Measurements from ENCODE around the gene GRWD1. TPM values are rescaled to one million over a fixed set of nuclear protein-coding genes. Genes with fewer than 3 reads are reported as not detected.
A peak's percentile ranks its signal among the peaks of the same experiment; 100 is the strongest.

Gene GRWD1
- total RNA-seq, 1 donor from 2014 or later = 8.3 TPM

DNA sequence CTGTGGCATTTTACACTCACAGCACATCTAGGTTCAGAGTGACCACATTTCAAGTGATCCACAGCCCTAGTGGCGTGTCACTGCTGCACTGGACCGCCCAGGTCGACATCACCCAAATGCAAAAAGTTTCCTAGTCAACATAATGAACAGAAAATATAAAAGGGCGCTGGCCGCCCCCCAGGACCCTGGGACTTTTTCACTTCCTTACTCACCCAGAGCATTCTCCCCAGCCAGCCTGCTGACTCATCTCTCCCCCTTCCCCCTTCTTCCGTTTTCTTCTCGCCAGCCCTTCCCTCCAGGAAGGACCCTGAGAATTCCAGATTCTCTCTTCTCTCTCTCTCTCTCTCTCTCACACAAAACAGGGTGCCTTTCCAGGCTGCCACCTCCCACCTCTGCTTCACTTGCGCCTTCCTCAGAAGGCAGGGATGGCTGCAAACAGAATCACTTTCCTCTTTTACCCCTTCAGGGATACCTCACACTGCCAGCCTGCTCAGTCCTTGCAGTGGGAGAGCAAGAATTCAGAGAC is 21.0 kb upstream of the GRWD1 start:
- DNase-seq = no peak

DNA sequence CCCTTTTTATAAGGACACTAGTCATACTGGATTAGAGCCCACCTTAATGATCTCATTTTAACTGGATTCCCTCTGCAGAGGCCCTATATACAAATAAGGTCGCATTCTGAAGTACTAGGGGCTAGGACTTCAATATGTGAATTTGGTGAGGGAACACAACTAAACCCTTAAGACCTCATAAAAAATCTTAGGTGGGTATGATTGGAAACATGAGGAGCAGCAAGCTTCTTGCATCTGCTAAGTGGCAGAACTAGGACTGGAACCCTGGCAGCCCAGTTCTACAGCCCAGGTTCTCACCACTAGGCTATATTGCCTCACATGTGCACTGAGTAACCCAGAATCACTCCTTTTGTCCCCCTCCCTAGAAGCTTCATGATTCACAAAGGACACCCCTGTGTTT is 17.1 kb upstream of the GRWD1 start:
- DNase-seq = no peak

DNA sequence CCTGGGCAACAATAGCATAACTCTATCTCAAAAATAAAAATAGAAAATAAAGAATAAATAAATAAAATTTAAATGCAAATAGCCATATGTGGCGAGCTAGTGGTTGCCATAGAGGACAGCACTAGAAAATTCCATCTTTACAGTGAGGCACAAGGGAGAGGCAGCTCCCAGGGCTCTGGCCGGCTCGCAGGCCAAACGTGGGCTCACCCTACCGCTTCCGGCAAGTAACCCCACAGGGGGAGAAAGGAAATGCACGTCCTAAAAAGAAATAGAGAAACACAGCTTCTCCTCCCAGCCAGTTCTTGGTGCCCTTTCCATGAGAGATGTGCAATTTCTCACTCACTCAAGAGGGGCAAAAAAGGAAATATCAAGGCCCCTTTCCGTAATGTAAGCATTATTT is 12.4 kb upstream of the GRWD1 start:
- no peak for DNase-seq

DNA sequence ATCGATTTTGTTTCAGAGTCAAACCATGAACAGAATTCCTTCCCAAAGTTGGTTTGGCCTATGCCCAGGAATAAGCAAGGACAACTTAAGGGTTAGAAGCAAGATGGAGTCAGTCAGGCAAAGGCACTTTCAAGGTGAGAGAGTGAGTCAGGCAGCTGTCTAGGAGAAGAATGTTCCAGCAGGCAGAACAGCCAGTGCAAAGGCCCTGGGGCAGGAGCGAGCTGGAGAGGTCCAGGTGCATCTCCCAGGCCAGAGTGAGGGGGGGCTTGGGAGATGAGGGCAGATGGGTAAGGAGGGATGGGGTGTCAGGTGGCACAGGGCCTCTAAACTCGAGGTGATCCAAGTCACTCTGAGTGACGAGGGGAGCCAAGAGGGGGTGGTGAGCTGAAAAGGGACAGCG is 9.2 kb upstream of the GRWD1 start:
- no peak for DNase-seq

DNA sequence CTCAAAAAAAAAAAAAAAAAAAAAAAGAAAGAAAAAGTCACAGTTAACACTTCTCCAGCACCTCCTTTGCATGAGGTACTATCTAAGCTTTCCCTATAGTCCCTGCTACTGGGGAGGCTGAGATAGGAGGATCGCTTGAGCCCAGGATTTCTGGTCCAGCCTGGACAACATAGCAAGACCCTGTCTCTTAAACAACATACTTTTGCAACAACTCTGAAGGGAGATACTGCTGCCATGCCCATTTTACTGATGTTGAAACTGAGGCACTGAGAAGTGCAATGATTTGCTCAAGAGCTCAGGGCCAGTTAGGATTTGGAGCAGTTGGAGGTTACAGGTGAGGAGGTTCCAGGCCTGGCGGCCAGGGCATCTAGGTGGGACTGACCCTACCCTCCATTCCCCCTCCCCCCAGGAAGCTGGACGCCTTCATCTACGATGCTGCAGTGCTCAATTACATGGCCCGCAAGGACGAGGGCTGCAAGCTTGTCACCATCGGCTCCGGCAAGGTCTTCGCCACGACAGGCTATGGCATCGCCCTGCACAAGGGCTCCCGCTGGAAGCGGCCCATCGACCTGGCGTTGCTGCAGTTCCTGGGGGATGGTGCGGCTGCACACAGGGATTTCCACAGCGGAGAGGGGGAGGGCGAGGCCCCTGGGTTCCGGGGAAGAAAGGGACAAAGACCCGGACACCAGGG is 4.3 kb upstream of the GRWD1 start:
- no peak for DNase-seq

DNA sequence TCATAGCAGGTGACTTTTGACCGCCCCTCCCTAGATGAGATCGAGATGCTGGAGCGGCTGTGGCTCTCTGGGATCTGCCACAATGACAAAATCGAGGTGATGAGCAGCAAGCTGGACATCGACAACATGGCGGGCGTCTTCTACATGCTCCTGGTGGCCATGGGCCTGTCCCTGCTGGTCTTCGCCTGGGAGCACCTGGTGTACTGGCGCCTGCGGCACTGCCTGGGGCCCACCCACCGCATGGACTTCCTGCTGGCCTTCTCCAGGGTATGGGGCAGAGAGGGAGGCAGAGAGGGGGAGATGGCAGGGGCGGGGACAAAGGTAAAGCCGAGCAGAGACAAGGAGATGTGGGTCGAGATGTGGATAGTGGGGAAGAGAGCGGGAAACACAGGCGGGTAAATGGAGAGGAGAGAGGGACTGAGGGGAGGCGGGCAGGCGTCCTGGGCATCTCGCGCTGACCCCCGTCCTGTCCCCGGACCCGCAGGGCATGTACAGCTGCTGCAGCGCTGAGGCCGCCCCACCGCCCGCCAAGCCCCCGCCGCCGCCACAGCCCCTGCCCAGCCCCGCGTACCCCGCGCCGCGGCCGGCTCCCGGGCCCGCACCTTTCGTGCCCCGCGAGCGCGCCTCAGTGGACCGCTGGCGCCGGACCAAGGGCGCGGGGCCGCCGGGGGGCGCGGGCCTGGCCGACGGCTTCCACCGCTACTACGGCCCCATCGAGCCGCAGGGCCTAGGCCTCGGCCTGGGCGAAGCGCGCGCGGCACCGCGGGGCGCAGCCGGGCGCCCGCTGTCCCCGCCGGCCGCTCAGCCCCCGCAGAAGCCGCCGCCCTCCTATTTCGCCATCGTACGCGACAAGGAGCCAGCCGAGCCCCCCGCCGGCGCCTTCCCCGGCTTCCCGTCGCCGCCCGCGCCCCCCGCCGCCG is 3.4 kb upstream of the GRWD1 start:
- no peak for DNase-seq

DNA sequence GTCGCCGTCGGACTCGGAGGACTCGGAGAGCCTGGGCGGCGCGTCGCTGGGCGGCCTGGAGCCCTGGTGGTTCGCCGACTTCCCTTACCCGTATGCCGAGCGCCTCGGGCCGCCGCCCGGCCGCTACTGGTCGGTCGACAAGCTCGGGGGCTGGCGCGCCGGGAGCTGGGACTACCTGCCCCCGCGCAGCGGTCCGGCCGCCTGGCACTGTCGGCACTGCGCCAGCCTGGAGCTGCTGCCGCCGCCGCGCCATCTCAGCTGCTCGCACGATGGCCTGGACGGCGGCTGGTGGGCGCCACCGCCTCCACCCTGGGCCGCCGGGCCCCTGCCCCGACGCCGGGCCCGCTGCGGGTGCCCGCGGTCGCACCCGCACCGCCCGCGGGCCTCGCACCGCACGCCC is 2.5 kb upstream of the GRWD1 start:
- DNase-seq = no peak

DNA sequence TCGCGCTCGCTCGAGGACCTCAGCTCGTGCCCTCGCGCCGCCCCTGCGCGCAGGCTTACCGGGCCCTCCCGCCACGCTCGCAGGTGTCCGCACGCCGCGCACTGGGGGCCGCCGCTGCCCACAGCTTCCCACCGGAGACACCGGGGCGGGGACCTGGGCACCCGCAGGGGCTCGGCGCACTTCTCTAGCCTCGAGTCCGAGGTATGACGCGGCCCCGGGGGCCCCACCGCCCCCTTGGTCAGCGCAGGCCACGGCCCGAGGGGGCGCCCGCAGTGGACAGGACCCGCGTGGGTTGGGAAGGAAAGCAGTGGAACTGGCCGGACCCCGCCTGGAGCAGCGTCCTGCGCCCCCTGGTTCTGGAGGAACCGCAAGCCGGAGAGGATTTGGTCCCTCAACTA is 2.1 kb upstream of the GRWD1 start:
- no peak for DNase-seq

DNA sequence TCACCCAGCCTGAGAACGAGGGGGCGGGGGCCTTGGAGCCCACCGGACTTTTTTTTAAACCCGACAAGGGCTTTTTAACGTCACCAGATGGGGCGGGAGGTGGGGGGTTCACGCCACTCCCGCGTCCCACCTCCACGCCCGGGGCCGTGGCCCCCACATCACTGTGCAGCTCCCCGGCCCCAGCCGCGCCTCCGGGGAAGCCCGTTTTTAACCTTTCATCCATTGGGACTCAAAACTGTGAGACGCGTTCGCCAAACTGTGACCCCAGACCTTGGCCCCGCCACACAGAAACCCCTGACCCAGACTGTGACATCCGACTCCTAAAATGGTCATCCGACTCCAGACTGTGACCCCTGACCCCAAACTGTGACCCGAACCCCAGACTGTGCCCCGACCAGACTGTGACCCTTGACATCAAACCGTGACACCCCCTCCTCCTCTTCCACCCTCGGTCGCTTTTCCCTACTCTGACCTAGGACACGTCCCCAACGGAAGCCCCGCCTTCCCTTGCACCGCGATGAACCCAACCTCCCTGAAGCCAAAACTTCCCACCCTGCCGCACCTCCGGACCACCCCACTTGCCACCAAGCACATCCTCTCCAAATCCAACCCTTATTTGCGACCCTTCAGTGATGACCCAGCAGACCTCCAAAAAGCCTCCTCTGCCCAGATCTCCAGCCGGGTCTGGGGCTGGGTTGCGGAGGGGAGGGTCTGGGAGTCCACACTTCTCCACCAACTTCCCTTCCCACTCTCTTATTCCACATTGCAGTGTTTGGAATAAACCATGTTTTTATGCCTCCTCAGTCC is 1.5 kb upstream of the GRWD1 start:
- DNase-seq = no peak

DNA sequence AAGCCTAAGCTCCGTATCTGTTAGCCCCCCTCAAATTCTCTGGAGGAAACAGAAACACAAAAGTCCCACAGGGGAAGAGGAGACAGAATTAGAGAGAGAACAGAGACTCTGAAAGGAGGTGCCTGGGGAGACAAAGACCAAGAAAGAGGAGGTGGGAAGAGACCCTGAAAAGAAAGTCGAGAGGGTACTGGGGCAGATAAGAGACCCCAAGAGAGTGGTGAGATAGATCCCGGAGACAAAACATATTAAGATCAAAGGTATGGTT is 915 bp upstream of the GRWD1 start:
- no peak for DNase-seq

DNA sequence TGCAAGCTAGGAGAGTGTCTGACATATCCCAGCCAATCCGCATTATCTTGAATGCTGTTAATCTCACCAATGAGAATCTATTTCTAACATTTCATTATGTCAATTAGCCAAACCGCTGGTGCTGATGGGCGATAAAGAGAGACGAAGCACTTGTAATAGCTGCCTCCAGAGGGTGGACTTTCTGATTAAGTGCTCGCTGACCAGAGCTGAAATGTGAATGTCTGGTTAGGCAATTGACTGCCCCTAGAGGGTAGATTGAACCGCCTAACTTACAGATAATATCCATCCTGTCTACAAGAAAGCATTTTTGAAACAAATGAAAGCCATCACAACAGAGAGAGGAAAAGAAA is 552 bp upstream of the GRWD1 start:
- DNase-seq = peak; percentile 86

DNA sequence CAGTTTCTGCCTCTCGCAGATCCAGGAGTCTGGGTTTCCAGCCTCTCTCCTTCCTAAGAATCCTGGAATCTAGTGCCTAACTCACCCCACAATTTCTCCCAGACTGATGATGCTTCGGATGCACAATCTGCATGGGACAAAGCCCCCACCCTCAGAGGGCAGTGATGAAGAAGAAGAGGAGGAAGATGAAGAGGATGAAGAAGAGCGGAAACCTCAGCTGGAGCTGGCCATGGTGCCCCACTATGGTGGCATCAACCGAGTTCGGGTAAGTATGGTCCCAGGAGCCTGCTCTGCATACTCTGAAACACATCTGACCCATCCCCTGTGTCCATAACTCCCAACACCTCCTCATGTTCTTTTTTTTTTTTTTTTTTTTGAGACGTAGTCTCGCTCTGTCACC is 796 bp downstream of the GRWD1 start:
- no peak for DNase-seq

DNA sequence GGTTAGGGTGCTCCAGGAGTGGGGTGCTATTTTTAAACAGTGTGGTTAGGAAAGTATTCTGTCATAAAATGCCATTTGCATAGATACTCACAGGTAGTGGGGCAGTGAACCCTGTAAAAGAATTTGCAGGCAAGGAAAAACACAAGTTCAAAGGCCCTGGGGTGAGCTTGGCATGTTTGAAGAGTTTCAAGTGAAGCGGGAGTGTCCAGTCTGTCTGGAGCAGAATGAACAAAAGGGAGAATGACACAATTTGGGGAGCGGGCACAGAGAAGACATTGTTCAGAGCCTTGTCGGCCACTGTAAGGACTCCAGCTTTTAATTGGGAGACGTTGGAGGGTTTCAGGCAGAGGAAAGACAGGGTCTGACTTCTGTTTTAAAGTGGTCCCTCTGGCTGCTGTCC is 2.8 kb downstream of the GRWD1 start:
- DNase-seq = no peak

DNA sequence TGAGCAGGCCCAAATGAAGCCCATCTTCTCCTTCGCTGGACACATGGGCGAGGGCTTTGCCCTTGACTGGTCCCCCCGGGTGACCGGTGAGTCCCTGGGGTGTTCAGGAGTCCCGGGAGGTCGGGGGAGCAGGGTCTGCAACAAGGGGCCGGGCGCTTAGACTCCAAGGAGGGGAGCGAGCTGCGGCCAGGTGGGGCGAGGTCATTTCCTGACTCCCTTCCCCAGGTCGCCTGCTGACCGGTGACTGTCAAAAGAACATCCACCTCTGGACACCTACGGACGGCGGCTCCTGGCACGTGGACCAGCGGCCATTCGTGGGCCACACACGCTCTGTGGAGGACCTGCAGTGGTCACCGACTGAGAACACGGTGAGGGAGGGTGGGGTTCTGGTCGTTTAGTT is 4.7 kb downstream of the GRWD1 start:
- no peak for DNase-seq

DNA sequence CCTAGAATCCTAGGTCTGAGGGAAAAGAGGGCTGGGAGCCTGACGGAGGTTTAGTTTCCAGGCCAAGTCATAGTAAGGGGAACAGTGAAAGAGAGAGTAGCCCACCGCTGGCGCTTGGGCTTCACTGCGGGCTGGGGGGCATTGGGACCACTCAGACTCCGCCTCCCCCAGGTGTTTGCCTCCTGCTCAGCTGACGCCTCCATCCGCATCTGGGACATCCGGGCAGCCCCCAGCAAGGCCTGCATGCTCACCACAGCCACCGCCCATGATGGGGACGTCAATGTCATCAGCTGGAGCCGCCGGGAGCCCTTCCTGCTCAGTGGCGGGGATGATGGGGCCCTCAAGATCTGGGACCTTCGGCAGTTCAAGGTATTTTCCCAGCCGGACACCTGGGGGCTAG is 5.1 kb downstream of the GRWD1 start:
- no peak for DNase-seq

DNA sequence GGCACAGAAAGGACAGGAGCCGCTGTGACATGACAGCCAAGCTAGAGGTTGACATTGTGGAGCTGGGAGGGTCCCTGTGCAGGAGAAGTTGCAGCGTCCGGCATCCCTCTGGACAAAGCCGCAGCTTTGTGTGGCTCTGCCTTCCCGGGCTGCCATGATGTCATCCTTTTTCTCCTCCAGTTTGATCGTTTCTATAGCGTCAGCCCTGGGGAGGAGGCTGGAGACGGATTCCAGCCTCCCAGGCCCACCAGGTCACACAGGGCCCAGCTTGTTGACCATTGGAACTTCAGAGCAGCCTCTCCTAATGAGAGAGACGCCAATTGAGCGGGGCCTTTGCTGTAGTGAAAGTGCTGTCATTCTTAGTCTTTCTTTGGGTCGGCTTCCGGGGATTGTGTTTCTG is 5.8 kb downstream of the GRWD1 start:
- DNase-seq = no peak

DNA sequence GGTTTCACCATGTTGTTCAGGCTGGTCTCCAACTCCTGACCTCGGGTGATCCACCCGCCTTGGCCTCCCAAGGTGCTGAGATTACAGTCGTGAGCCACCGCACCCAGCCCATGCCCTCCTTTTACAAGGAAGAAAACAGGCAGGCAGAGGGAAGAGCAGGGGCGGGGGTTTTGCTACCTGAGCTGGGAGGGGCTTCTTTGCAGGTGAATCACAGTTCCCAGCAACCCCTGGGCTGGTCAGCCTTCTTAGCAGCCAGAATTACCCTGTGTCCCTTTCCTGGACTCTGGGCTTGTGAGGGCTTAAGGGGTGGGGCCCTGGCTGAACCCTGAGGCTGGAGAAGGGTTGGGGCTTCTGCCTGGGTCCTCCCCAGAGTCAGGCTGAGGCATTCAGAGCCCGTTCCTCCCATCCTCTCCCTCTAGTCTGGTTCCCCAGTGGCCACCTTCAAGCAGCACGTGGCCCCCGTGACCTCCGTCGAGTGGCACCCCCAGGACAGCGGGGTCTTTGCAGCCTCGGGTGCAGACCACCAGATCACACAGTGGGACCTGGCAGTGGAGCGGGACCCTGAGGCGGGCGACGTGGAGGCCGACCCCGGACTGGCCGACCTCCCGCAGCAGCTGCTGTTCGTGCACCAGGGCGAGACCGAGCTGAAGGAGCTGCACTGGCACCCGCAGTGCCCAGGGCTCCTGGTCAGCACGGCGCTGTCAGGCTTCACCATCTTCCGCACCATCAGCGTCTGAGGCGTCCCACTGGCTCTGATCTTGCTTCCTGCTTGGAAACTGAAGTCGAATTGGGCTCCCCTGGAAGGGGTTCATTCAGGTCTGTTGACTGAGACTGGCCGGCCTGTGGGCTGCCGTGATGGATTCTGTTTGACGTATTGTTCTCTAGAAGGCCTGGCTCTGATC is 6.8 kb downstream of the GRWD1 start:
- DNase-seq = no peak

DNA sequence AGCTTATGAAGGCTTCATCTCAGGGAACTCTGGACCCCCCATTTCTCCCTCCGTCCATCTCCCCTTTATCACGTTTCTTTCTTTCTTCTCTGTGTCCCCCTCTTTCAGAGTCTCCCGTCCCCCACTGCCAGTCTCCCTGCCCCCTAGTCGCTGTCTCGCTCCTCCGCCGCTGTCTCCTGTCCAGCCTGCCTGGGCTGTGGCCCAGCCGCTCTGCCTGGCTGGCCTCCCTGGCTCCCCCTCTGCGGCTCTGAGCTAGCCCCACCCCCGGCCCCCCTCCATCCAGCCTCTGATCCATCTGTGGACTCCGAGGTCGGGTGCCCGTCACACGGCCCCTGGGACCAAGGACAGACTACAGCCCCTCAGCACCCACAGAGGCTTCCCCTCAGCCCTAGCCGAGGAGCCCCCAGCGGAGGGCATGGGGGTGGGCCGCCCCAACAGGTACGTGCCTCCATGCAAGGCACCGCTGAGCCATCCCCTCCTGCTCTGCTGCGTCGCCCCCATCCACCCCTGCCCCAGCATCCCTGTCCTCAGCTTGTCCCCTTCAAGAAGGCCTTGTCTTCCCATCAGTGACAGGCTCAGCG is 8.5 kb downstream of the GRWD1 start:
- DNase-seq = no peak

DNA sequence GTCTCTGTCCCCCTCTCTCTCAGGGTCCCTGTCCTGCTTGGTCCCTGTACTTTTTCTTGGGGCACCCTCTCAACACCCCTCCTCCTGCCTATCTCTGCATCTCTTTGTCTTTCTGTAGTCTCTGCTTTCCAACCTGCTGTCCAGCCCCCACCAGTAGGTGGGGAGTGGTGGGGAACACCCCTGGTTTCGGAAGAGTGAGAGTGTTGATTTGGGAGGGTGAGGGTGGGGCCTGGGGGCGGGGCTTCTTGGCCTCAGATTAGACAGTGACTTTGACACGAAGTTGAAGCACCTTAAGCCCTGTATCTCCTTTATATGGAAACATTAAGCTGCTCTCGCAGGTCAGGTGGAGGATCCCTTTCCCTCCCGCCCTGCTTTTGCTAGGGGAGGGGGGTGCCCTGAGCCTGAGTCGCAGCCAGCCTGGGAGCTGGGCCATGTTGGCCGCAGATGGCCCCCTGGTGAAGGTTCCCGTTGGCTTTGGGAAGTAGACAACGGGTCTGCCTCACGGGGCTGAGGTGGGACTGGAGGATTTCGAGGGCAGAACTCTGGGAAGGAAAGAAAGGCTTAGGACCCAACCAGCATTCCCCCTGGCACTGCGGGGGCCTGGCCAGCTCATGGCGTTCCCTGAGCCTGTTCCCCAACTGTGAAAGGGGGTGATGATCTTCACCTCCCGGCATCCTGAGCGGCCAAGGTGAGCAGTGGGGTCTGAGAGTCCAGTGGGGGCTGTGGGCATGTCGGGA is 9.6 kb downstream of the GRWD1 start, which contains the start of gene KCNJ14:
KCNJ14 (plus strand) TSS at position 404 of the 737 bp plus-strand sequence. CDS start 6,151 bp downstream, outside the sequence.
- no peak for DNase-seq

DNA sequence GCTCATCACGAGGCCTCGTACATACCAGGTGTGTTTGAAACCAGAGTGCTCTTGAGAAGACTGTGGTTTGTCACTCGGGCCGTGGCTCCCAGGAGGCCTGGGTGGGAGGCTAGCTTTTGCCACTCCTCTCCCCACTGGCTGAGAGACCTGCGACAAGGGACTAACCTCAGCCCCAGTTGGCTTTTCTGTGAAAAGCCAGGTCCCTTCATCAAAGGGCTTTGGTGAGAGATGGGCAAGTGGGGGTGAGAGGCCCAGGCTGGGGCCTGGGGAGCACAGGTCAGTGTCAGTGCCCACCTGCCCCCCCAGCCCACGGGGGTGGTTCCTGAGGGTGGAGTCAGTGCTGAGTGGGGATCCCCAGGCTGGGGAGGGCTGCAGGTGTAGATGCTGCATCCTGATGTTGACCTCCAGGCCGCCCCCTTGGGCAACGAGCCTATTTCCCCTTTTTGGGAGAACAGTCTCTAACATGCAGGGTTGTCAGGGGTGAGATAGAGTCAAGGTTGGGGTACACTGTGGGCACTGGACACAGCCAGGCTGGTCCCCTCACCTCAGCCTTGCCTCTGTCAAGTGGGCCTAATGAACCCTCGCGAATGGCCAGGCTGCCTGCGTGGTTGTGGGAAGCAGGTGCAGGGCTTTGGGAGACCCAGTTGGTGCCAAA is 10.3 kb downstream of the GRWD1 start:
- DNase-seq = no peak
